ENCODE data around the gene SDC3. TPM values are rescaled to one million over a fixed set of nuclear protein-coding genes. Genes with fewer than 3 reads are reported as not detected.
"Not testable (repeated sequence)": the region's sequence is repeated elsewhere in the genome, so short reads cannot be mapped to it uniquely, and the experiment has no call there.

SDC3 gene
- total and polyA plus RNA-seq, 2 donors (not counting 1 experiment from before 2014, with no cell fraction given): 0.30 to 4.6 TPM

- no peak overlapping the region for H3K27ac Mint-ChIP-seq
- TF ChIP-seq CTCF (IDR thresholded peaks at IDR 0.05): no peak
- no peak for TF ChIP-seq EZH2 (IDR thresholded peaks at IDR 0.05; ENCODE audit: borderline replicate concordance, insufficient read depth, low read depth, low read length, poor library complexity, severe bottlenecking)
- no peak overlapping the region for H3K9ac ChIP-seq (ENCODE audit: low read length)
- H3K4me3 Mint-ChIP-seq: no peak overlapping the region
- intact Hi-C loops (cut with micrococcal nuclease): no loop called here
- H3K4me1 ChIP-seq (ENCODE audit: control insufficient read depth in 2 of 2, insufficient read depth in 2 of 2, low read length in 2 of 2): no peaks in the 10 kb centered on the region
- DNase-seq: no peak
- H2AFZ ChIP-seq (ENCODE audit: insufficient read depth, low read depth, low read length, poor library complexity, severe bottlenecking): no peak overlapping the region
- H3K27me3 Mint-ChIP-seq: no peaks in the 10 kb centered on the region
- H3K9me3 ChIP-seq (ENCODE audit: control extremely low read depth in 1 of 3, control insufficient read depth in 2 of 3, insufficient read depth in 1 of 3, low read length in 2 of 3): no peaks in the 10 kb centered on the region
- POLR2A ChIA-PET: interaction anchor here (1.2 kb wide), 1 partner anchor 10 kb away, joined by 3 read pairs; no protein-coding TSS in a partner anchor
- no peaks in the 10 kb centered on the region for H3K79me2 ChIP-seq (ENCODE audit: control insufficient read depth, insufficient read depth, low read length)
- no peaks in the 10 kb centered on the region for H3K9me3 Mint-ChIP-seq (ENCODE audit: insufficient read depth)
- no peak overlapping the region for H3K4me3 ChIP-seq (ENCODE audit: control extremely low read depth in 1 of 5, extremely low read depth in 1 of 5, insufficient read depth in 1 of 5, low read depth in 2 of 5, low read length in 4 of 5)
- CTCF ChIA-PET: no interaction called here
- no peaks in the 10 kb centered on the region for H3K27me3 ChIP-seq (replicated peaks in 1 of 4; ENCODE audit: control extremely low read depth in 1 of 4, control insufficient read depth in 3 of 4, insufficient read depth in 4 of 4, low read length in 3 of 4)
- peaks cover 23% of the 10 kb centered on the region for H4K20me1 ChIP-seq (ENCODE audit: control insufficient read depth, insufficient read depth, low read length, poor library complexity, severe bottlenecking)
- no peak overlapping the region for H3K27ac ChIP-seq (ENCODE audit: low read length in 2 of 2)
- H3K4me2 ChIP-seq (replicated peaks; ENCODE audit: low read depth, low read length, poor library complexity, severe bottlenecking): no peak overlapping the region
- ATAC-seq (ENCODE audit: low read depth): no peak
- H3K4me1 Mint-ChIP-seq: peaks cover 5% of the 10 kb centered on the region
- H3K36me3 ChIP-seq (replicated peaks in 1 of 2; ENCODE audit: control extremely low read depth in 1 of 2, control insufficient read depth in 1 of 2, extremely low read depth in 1 of 2, insufficient read depth in 2 of 2, low read length in 1 of 2): peaks cover 21 to 81% of the 10 kb centered on the region in 2 experiments
Observed at GRCh38 chr1:30940541-30940940, 32.0 kb upstream of the SDC3 start.

GRCh38 chr1:30936541-30937171 lies 28.1 kb upstream of the SDC3 start:
- ChIA-PET CTCF (no interaction called here), POLR2A (no interaction called here)
- intact Hi-C loops (cut with micrococcal nuclease): loop anchor here (10.0 kb wide), 1 partner anchor 1702 kb away; the partner anchor contains the start of genes MECR and PTPRU
- Mint-ChIP-seq H3K4me1 (peaks cover 24% of the 10 kb centered on the region), H3K4me3 (no peak overlapping the region), H3K27me3 (no peaks in the 10 kb centered on the region), H3K9me3 (ENCODE audit: insufficient read depth) (no peaks in the 10 kb centered on the region), H3K27ac (no peak overlapping the region)
- no peak for ATAC-seq (ENCODE audit: low read depth)
- TF ChIP-seq CTCF (IDR thresholded peaks at IDR 0.05) (no peak), EZH2 (IDR thresholded peaks at IDR 0.05; ENCODE audit: borderline replicate concordance, insufficient read depth, low read depth, low read length, poor library complexity, severe bottlenecking) (no peak)
- Histone ChIP-seq H3K79me2 (ENCODE audit: control insufficient read depth, insufficient read depth, low read length) (no peaks in the 10 kb centered on the region), H3K27me3 (replicated peaks in 1 of 4; ENCODE audit: control extremely low read depth in 1 of 4, control insufficient read depth in 3 of 4, insufficient read depth in 4 of 4, low read length in 3 of 4) (no peaks in the 10 kb centered on the region), H4K20me1 (ENCODE audit: control insufficient read depth, insufficient read depth, low read length, poor library complexity, severe bottlenecking) (peaks cover 18% of the 10 kb centered on the region), H3K9ac (ENCODE audit: low read length) (no peak overlapping the region), H3K27ac (ENCODE audit: low read length in 2 of 2) (no peak overlapping the region), H2AFZ (ENCODE audit: insufficient read depth, low read depth, low read length, poor library complexity, severe bottlenecking) (no peak overlapping the region), H3K4me3 (ENCODE audit: control extremely low read depth in 1 of 5, extremely low read depth in 1 of 5, insufficient read depth in 1 of 5, low read depth in 2 of 5, low read length in 4 of 5) (no peak overlapping the region), H3K4me2 (replicated peaks; ENCODE audit: low read depth, low read length, poor library complexity, severe bottlenecking) (no peak overlapping the region), H3K36me3 (replicated peaks in 1 of 2; ENCODE audit: control extremely low read depth in 1 of 2, control insufficient read depth in 1 of 2, extremely low read depth in 1 of 2, insufficient read depth in 2 of 2, low read length in 1 of 2) (peaks cover 5 to 80% of the 10 kb centered on the region in 2 experiments), H3K4me1 (ENCODE audit: control insufficient read depth in 2 of 2, insufficient read depth in 2 of 2, low read length in 2 of 2) (peaks cover 0 to 11% of the 10 kb centered on the region in 2 donors), H3K9me3 (ENCODE audit: control extremely low read depth in 1 of 3, control insufficient read depth in 2 of 3, insufficient read depth in 1 of 3, low read length in 2 of 3) (no peaks in the 10 kb centered on the region)
- DNase-seq: no peak
- WGBS (ENCODE audit: insufficient coverage): 94% methylated on average over 10 of the region's 20 CpGs

GRCh38 chr1:30935758-30936157 lies 27.2 kb upstream of the SDC3 start:
- H3K4me1 Mint-ChIP-seq: peaks cover 24% of the 10 kb centered on the region
- H3K4me2 ChIP-seq (replicated peaks; ENCODE audit: low read depth, low read length, poor library complexity, severe bottlenecking); H3K79me2 ChIP-seq (ENCODE audit: control insufficient read depth, insufficient read depth, low read length); H3K9me3 Mint-ChIP-seq (ENCODE audit: insufficient read depth); H3K27ac Mint-ChIP-seq; H3K9me3 ChIP-seq (ENCODE audit: control extremely low read depth in 1 of 3, control insufficient read depth in 2 of 3, insufficient read depth in 1 of 3, low read length in 2 of 3); H3K4me3 Mint-ChIP-seq; DNase-seq; H3K27me3 ChIP-seq (replicated peaks in 1 of 4; ENCODE audit: control extremely low read depth in 1 of 4, control insufficient read depth in 3 of 4, insufficient read depth in 4 of 4, low read length in 3 of 4); ATAC-seq (ENCODE audit: low read depth); POLR2A ChIA-PET; H2AFZ ChIP-seq (ENCODE audit: insufficient read depth, low read depth, low read length, poor library complexity, severe bottlenecking); H3K9ac ChIP-seq (ENCODE audit: low read length); H3K27me3 Mint-ChIP-seq; H3K4me3 ChIP-seq (ENCODE audit: control extremely low read depth in 1 of 5, extremely low read depth in 1 of 5, insufficient read depth in 1 of 5, low read depth in 2 of 5, low read length in 4 of 5); H3K27ac ChIP-seq (ENCODE audit: low read length in 2 of 2): not testable (repeated sequence)
- Histone ChIP-seq H3K36me3 (replicated peaks in 1 of 2; ENCODE audit: control extremely low read depth in 1 of 2, control insufficient read depth in 1 of 2, extremely low read depth in 1 of 2, insufficient read depth in 2 of 2, low read length in 1 of 2) (peaks cover 5 to 71% of the 10 kb centered on the region in 2 experiments), H4K20me1 (ENCODE audit: control insufficient read depth, insufficient read depth, low read length, poor library complexity, severe bottlenecking) (peaks cover 17% of the 10 kb centered on the region), H3K4me1 (ENCODE audit: control insufficient read depth in 2 of 2, insufficient read depth in 2 of 2, low read length in 2 of 2) (peaks cover 0 to 11% of the 10 kb centered on the region in 2 donors)
- WGBS (ENCODE audit: insufficient coverage): no CpG with 5 or more reads among the region's 4 CpGs
- CTCF ChIA-PET: interaction anchor here (8.4 kb wide), 1 partner anchor 133 kb away, joined by 129 read pairs; no protein-coding TSS in a partner anchor
- intact Hi-C loops (cut with micrococcal nuclease): loop anchor here (10.0 kb wide), 1 partner anchor 1701 kb away; the partner anchor contains the start of genes MECR and PTPRU

Data from B cell (primary cell).